ENCODE data around the gene C1QTNF1.

Gene C1QTNF1

DNA sequence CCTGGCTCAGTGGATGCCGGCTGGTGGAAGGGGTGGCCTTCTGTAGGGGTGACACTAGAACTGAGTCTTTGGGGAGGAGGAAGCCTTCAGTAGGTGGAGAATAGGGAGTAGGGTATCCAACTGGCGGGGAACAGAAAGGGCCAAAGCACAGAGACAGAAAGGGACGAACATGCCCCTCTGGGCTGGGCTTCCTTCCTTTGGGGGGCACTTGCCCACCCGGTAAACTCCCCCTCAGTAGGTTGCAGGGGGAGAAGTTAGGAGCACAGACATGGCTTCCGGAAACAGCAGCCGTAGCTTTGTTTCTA, 51.4 kb downstream of the C1QTNF1 start:
- Histone ChIP-seq H3K9me3 (ENCODE audit: control insufficient read depth, low read depth, low read length) (no peaks in the 10 kb centered on the region), H3K4me3 (ENCODE audit: low read length) (peak overlapping the region; percentile 66), H3K27ac (ENCODE audit: low read length) (no peak overlapping the region), H3K36me3 (ENCODE audit: control insufficient read depth, low read depth, low read length) (peaks cover 4% of the 10 kb centered on the region), H3K27me3 (ENCODE audit: control insufficient read depth, insufficient read depth, low read length) (no peaks in the 10 kb centered on the region), H3K9ac (ENCODE audit: low read length) (no peak overlapping the region), H3K4me1 (ENCODE audit: control insufficient read depth, low read depth, low read length) (peaks cover 8% of the 10 kb centered on the region)

DNA sequence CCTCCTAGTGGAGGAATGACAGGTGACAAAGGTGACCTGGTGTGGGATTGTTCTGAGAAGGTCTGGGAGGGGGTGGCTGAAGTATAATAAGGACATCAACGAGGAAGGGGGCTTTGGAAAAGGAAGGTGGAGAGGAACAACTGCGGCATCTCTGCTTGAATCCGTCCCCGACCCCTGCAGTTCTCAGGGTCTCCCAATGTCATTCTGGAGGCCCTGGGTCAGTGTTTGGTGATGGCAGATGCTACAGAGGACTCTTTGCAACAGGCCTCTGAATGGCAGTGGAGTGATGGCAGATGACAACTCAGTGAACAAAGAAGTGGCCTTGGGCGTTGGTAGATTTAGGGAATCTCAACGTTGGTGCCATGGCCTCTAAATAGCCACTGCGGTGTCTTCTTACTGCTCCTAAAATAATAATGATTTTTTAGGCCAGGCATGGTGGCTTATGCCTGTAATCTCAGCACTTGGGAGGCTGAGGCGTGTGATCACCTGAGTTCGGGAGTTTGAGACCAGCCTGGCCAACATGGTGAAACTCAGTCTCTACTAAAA, 52.0 kb downstream of the C1QTNF1 start:
- H3K4me1 ChIP-seq (ENCODE audit: control insufficient read depth, low read depth, low read length): peaks cover 8% of the 10 kb centered on the region
- peak overlapping the region; percentile 66 for H3K4me3 ChIP-seq (ENCODE audit: low read length)
- H3K27ac ChIP-seq (ENCODE audit: low read length): no peak overlapping the region
- peaks cover 4% of the 10 kb centered on the region for H3K36me3 ChIP-seq (ENCODE audit: control insufficient read depth, low read depth, low read length)
- H3K9me3 ChIP-seq (ENCODE audit: control insufficient read depth, low read depth, low read length): no peaks in the 10 kb centered on the region
- no peaks in the 10 kb centered on the region for H3K27me3 ChIP-seq (ENCODE audit: control insufficient read depth, insufficient read depth, low read length)
- no peak overlapping the region for H3K9ac ChIP-seq (ENCODE audit: low read length)

DNA sequence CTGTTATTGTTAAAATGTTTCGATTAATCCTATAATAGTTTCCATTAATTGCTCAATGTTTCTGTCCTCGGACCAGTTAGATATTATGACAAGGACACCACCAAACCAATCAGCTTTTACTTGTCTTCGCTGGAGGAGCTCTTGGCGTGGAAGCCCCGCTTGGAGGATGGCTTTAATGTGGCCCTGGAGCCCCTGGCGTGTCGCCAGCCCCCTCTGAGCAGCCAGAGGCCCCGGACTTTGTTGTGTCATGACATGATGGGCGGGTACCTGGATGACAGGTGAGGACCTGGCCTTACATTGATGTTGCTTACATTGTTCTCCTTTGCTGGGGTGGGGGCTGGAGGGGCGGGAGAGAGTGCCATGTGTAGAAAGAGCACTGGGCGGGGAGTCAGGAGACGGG, 53.6 kb downstream of the C1QTNF1 start:
- Histone ChIP-seq H3K9ac (ENCODE audit: low read length) (no peak overlapping the region), H3K4me1 (ENCODE audit: control insufficient read depth, low read depth, low read length) (peaks cover 8% of the 10 kb centered on the region), H3K27ac (ENCODE audit: low read length) (no peak overlapping the region), H3K36me3 (ENCODE audit: control insufficient read depth, low read depth, low read length) (peaks cover 4% of the 10 kb centered on the region), H3K9me3 (ENCODE audit: control insufficient read depth, low read depth, low read length) (no peaks in the 10 kb centered on the region), H3K27me3 (ENCODE audit: control insufficient read depth, insufficient read depth, low read length) (no peaks in the 10 kb centered on the region), H3K4me3 (ENCODE audit: low read length) (no peak overlapping the region)

DNA sequence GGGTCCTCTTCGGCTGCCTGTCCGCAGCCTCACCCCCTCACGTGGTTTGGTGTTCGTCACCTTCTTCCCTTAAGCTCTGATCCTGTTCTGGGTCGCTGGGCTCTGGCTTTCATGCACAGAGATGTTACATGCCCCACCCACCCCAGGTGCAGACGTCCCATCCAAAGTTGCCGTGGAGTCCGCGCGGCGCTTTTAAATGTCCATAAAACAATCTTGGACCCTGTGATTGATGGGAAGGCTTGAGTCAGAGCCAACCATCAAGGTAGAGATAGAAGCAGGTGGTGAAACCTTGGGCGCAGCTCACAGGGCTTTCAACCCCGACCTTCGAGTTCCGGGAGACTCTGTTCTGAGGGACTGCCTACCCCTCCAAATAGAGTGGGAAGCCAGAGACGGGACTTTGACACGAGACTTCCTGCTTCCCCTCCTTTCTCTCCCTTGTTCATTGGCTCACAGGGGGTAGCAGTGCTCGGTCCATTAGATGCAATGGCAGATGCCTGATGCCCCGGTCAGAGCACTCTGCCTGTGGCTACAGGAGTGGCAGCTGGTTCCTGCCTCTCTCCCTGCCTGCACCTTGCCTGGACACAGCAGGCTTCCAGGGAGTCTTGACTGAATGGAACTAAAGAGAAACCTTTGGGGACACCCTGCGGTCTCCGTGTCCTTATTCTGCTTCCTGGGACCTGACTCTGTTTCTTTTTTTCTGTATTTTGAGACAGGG, 54.7 kb downstream of the C1QTNF1 start:
- Histone ChIP-seq H3K36me3 (ENCODE audit: control insufficient read depth, low read depth, low read length) (peaks cover 4% of the 10 kb centered on the region), H3K9me3 (ENCODE audit: control insufficient read depth, low read depth, low read length) (no peaks in the 10 kb centered on the region), H3K9ac (ENCODE audit: low read length) (no peak overlapping the region), H3K4me3 (ENCODE audit: low read length) (no peak overlapping the region), H3K27me3 (ENCODE audit: control insufficient read depth, insufficient read depth, low read length) (no peaks in the 10 kb centered on the region), H3K4me1 (ENCODE audit: control insufficient read depth, low read depth, low read length) (peaks cover 8% of the 10 kb centered on the region), H3K27ac (ENCODE audit: low read length) (no peak overlapping the region)

DNA sequence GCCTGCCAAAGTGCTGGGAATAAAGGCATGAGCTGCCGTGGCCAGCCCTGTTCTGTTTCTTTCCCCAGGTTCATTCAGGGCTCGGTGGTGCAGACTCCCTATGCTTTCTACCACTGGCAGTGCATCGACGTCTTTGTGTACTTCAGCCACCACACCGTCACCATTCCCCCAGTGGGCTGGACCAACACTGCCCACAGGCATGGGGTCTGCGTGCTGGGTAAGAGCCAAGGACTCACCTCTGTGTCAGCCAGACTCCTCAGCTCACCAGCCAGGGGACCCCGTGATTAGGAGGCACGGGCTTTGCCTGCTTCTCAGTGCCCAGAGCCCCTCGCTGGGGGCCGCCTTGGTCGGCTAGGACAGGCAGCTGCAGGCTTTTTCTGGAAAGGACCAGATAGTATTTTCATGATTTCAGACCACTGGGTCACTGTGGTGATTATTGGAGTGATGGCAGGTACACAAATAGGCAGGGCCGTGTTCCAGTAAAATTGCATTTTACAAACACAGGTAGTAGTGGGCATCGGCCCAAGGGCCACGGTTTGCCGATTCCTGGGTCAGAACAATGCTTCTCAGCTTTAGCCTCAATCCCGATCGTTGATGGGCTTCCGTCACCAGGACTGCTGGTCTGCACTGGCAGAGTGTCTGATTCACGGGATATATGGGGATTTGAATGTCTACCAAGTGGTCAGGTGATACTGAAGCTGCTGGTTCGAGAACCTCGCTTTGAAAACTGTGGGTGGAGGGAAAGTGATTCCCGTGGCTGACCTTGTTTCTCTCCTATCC, 55.6 kb downstream of the C1QTNF1 start:
- Histone ChIP-seq H3K36me3 (ENCODE audit: control insufficient read depth, low read depth, low read length) (peaks cover 4% of the 10 kb centered on the region), H3K9ac (ENCODE audit: low read length) (no peak overlapping the region)

DNA sequence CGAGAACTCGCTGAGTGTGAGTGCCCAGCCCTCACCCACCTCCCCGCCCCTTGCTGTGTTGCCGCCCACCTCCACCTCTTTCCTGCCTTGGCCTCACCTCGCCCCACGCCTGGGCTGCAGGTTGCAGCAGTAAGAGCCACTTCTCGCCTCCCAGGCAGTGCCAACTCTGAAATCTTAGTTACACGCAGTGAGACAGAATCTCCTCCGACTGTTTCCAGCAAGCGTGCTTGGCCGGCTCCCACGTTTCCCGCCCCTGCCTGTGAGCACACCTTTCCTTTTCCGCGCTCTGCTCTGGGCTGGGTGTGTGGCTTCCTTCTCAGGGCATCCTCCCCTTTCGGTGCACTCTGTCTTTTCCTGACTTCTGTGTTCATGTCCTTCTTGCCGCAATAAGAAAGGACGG, 56.4 kb downstream of the C1QTNF1 start:
- Histone ChIP-seq H3K9me3 (ENCODE audit: control insufficient read depth, low read depth, low read length) (no peaks in the 10 kb centered on the region), H3K27ac (ENCODE audit: low read length) (no peak overlapping the region), H3K27me3 (ENCODE audit: control insufficient read depth, insufficient read depth, low read length) (no peaks in the 10 kb centered on the region), H3K9ac (ENCODE audit: low read length) (no peak overlapping the region), H3K4me3 (ENCODE audit: low read length) (no peak overlapping the region), H3K4me1 (ENCODE audit: control insufficient read depth, low read depth, low read length) (peaks cover 3% of the 10 kb centered on the region), H3K36me3 (ENCODE audit: control insufficient read depth, low read depth, low read length) (peaks cover 4% of the 10 kb centered on the region)

More for the DNA sequence above, 55.6 kb downstream of the C1QTNF1 start:
- H3K9me3 ChIP-seq (ENCODE audit: control insufficient read depth, low read depth, low read length): no peaks in the 10 kb centered on the region
- no peak overlapping the region for H3K4me3 ChIP-seq (ENCODE audit: low read length)
- peaks cover 3% of the 10 kb centered on the region for H3K4me1 ChIP-seq (ENCODE audit: control insufficient read depth, low read depth, low read length)
- H3K27me3 ChIP-seq (ENCODE audit: control insufficient read depth, insufficient read depth, low read length): no peaks in the 10 kb centered on the region
- H3K27ac ChIP-seq (ENCODE audit: low read length): no peak overlapping the region

DNA sequence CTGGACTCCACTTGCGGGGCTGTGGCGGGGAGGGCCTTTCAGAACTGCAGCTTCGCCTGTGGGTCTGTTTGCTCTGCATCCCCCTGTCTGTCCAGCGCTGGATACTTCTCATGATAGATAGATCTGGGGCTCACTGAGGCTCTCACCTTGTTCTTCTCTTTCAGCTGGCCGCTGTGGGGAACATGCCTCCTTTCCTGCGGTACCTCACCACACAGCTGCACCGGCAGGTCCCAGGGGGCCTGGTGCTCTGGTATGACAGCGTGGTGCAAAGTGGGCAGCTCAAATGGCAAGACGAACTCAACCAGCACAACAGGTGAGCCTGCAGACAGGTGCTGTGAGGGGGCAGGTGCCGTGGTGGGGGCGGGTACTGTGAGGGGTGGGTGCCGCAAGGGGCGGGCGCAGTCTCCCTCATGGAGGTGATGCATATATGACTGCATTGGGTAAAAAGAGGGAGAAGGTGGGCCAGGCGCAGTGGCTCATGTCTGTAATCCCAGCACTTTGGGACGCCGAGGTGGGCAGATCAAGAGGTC, 56.9 kb downstream of the C1QTNF1 start:
- Histone ChIP-seq H3K4me1 (ENCODE audit: control insufficient read depth, low read depth, low read length) (no peaks in the 10 kb centered on the region), H3K9me3 (ENCODE audit: control insufficient read depth, low read depth, low read length) (no peaks in the 10 kb centered on the region), H3K27me3 (ENCODE audit: control insufficient read depth, insufficient read depth, low read length) (no peaks in the 10 kb centered on the region), H3K36me3 (ENCODE audit: control insufficient read depth, low read depth, low read length) (peaks cover 4% of the 10 kb centered on the region), H3K9ac (ENCODE audit: low read length) (no peak overlapping the region), H3K27ac (ENCODE audit: low read length) (no peak overlapping the region), H3K4me3 (ENCODE audit: low read length) (no peak overlapping the region)

DNA sequence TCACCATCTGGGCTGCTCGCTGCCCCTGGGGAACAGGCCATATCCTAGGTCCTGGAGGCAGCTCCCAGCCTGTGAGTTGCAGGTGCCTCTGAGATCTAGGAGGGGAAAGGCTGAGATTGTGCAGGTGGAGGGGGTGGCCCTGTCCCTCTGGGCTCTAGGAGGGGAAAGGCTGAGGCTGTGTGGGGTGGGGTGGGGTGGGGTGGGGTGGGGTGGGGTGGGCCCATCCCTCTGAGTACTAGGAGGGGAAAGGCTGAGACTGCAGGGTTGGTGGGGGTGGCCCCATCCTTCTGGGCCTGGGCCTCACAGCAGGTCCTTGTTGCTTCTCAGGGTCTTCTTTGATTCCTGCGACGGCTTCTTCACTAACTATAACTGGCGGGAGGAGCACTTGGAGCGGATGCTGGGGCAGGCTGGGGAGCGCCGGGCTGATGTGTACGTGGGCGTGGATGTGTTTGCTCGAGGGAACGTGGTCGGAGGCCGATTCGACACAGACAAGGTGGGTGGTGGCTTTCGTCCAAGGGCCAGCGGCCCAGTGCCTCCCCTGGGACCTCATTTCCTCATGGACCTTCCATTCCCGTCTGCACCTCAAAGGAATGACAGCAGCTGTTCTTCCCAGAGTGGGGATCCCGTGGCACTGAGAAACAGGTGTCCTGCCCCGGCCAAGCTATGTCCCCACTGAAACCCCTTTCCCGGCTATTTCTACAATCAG, 57.8 kb downstream of the C1QTNF1 start:
- H3K27me3 ChIP-seq (ENCODE audit: control insufficient read depth, insufficient read depth, low read length): no peaks in the 10 kb centered on the region
- H3K36me3 ChIP-seq (ENCODE audit: control insufficient read depth, low read depth, low read length): peaks cover 4% of the 10 kb centered on the region
- no peak overlapping the region for H3K4me3 ChIP-seq (ENCODE audit: low read length)
- no peak overlapping the region for H3K9ac ChIP-seq (ENCODE audit: low read length)
- no peaks in the 10 kb centered on the region for H3K4me1 ChIP-seq (ENCODE audit: control insufficient read depth, low read depth, low read length)
- no peak overlapping the region for H3K27ac ChIP-seq (ENCODE audit: low read length)
- H3K9me3 ChIP-seq (ENCODE audit: control insufficient read depth, low read depth, low read length): no peaks in the 10 kb centered on the region

DNA sequence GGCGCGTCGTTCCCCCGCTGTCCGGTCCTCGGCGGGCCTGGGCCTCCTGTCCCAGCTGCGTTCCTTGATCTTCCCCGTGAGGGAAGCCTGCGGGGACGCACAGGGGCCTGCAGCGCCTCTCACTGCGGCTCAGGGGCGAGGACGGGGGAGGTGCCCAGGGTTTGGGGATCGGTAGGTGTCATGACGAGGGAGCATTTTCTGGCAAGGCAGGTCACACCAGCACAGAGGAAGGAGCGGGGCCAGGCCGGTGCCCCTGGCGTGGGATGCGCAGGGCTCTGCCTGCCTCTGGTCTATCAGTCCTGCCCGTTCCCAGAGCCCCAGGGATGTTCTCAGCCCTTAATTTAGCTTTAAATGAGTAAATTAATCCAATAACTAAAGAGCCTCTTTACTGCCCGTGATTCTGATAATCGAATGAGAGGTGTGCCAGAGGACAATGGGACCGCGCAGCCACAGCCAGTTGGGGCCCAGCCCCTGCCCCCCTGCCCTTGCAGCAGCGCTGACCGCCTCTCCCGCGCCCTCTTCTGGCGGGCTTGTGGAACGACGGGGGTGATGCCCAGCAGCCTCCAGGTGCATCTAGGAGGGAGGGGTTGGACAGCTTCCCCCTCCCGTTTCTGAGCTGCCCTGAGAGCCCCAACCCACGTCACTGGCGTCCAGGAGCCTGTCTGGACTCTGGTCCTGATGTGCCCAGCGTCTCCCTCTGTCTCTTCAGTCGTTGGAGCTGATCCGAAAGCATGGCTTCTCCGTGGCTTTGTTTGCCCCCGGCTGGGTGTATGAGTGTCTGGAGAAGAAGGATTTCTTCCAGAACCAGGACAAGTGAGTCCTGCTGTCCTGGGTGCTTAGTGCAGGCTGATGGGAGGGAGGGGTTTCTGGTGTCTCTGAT, 58.6 kb downstream of the C1QTNF1 start:
- Histone ChIP-seq H3K4me1 (ENCODE audit: control insufficient read depth, low read depth, low read length) (no peaks in the 10 kb centered on the region), H3K36me3 (ENCODE audit: control insufficient read depth, low read depth, low read length) (peaks cover 4% of the 10 kb centered on the region), H3K4me3 (ENCODE audit: low read length) (no peak overlapping the region), H3K9ac (ENCODE audit: low read length) (no peak overlapping the region), H3K9me3 (ENCODE audit: control insufficient read depth, low read depth, low read length) (no peaks in the 10 kb centered on the region), H3K27me3 (ENCODE audit: control insufficient read depth, insufficient read depth, low read length) (no peaks in the 10 kb centered on the region), H3K27ac (ENCODE audit: low read length) (no peak overlapping the region)

DNA sequence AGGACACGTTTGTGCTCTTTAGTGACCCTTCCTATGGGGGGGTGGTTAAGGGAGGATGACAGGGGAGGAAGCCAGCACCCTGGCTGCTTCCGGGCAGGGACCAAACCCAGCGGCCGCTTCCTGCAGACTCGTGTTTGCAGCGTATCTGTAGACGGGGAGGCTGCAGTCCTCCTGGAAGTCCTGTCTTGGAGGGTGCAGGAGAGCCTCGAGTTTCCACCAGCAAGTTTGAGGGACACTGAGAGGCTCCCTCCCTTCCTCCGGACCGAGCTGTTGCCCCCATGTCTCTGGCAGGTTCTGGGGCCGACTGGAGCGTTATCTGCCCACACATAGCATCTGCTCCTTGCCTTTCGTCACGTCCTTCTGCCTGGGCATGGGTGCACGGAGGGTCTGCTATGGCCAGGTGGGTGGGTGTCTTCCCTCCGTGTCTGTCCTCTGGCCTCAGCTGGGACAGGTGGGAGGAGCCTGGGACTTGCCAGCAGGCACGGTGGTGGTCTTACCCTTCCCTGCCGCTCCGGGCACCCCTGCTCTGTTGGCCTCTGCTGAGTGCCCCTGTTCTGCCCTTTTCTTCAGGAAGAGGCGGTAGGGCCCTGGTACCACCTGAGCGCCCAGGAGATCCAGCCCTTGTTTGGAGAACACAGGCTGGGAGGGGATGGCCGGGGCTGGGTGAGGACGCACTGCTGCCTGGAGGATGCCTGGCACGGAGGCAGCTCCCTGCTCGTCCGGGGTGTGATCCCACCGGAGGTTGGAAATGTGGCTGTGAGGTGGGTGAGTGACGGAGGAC, 59.4 kb downstream of the C1QTNF1 start:
- Histone ChIP-seq H3K9ac (ENCODE audit: low read length) (no peak overlapping the region), H3K36me3 (ENCODE audit: control insufficient read depth, low read depth, low read length) (peaks cover 4% of the 10 kb centered on the region), H3K4me1 (ENCODE audit: control insufficient read depth, low read depth, low read length) (no peaks in the 10 kb centered on the region), H3K4me3 (ENCODE audit: low read length) (no peak overlapping the region), H3K27ac (ENCODE audit: low read length) (no peak overlapping the region), H3K27me3 (ENCODE audit: control insufficient read depth, insufficient read depth, low read length) (no peaks in the 10 kb centered on the region), H3K9me3 (ENCODE audit: control insufficient read depth, low read depth, low read length) (no peaks in the 10 kb centered on the region)
